HG02840 (cell line): Measurements from ENCODE around the gene PHF21A.

Source experiments
- ATAC-seq: cut with Tn5 transposase; IDR thresholded peaks from one replicate; pipeline ENCODE4 v1.9.1; 2021; ENCODE audit warnings: mild to moderate bottlenecking, moderate library complexity, moderate number of reproducible peaks; ENCODE audit not compliant: unreplicated experiment, low FRiP score

PHF21A gene

GRCh38 chr11:45939836-45940235 lies 181.4 kb downstream of the PHF21A start:
- no peak for ATAC-seq

- ATAC-seq: no peak
Observed at GRCh38 chr11:45937916-45938315, 183.3 kb downstream of the PHF21A start.

DNA sequence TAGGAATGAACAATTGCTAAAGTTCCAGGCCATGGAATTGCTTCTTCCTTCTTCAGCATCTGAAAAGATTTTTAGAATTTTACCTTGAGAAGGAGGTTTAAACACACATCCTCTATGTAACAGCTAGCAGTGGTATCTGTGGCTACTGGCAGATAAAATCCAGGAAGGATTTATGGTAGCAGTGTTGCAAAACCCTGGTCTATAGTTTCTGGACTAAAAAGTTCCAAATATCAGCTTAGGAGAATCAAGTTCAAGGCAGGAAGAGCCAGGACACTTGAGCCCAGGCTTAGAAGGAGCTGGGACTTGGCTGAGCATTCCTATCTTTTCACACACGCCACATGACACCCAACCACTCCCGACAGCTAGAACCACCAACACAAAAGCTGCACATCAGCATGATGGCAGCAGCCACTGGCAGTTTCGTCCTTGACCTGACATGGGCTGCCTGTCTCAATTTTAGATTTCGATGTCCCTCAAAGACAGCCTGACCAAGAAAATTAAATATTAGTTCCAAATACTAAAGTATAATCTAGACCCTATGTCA lies 184.7 kb downstream of the PHF21A start:
- no peak for ATAC-seq

GRCh38 chr11:45935349-45936064 lies 185.7 kb downstream of the PHF21A start:
- no peak for ATAC-seq

DNA sequence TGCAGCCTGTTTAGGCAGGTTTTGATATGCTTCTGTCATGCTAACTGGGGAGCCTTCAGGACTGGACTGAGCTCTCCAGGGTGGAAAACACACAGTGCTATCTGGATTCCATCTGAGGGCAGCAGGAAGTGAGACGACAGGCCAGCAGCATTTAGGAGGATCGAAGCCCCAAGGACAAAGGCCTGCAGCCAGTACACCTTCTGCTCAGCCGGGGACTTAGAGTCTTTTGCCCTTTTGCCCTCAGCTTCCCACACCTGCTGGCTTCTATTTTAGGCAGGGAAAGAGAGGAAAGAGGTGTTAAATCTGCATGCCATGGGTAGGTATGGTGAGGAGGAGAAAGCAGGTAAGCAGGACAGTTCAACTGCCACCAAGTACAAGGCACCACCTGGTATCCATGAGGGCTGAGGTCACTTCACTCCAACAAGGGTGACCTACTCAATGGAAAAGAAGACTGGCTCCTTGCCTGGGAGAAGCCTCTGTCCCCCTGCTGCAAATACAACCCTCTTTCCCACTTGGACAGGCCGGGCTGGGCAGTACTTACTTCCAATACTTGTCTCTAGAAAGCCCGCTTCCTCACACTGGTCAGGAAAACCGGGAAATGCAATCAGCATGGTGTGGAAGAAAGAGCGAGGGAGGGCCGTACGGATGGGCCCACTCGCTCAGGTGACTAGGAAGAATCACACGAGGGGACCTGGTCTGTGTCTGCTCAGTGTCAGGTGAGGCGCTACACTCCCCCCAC lies 186.5 kb downstream of the PHF21A start:
- ATAC-seq: no peak

GRCh38 chr11:45933846-45934579 lies 187.2 kb downstream of the PHF21A start:
- no peak for ATAC-seq

GRCh38 chr11:45933131-45933831 lies 188.0 kb downstream of the PHF21A start:
- ATAC-seq: no peak

- ATAC-seq: no peak
Observed at GRCh38 chr11:45932217-45932616, 189.0 kb downstream of the PHF21A start.

DNA sequence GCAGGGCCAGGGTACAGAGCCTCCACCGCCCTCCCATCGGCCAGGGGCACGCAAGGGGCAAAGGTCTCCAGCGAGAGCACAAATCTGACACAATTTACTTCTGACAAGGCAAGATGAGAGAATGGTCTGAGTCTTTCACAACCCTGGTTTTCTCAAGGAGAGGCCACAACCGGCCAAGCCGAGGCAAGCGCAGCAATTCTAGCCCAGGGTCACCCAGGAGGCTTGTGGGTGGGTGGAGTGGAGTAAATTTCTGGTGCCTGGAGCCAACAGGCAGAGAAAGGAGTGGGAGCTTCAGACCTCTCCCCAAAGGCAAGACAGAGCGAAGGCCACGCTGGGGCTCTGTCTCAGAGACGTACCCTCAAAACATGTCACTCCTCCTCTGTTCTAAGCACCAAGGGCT lies 189.5 kb downstream of the PHF21A start:
- no peak for ATAC-seq

GRCh38 chr11:45930951-45931570 lies 190.2 kb downstream of the PHF21A start:
- no peak for ATAC-seq

DNA sequence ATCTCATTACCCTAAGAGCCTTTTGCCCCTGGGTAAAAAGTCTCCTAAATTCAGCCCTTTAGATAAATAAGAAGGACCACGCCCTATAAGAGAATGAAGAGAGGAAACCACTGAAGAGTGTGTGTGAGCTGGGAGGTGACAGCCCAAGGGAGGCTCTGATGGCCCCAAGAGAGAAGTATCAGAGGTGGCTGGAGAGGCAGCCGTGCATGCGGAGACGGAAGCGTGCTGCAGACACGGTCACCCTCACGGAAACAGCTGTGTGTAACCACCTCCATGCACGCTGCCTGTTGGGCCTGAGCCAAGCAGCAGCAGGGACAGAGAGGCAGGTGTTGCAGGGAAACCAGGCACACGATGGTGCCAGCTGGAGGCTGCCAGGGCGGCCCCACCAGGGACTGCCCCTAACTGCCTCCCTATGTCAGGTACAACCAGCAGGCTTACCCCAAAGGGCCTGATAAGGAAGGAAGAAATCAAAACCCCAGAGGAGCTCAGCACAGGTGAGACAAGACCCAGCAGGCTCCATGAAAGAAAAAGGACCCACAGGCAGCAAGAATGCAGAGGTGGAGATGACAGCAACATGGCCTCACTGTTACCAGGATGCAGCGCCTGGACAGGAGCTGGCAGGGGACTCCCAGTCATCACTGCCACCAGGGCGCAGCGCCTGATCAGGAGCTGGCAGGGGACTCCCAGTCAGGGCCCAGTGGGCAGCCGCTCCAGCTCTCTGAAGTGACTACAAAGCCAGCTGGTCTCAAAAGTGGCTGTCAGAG lies 191.0 kb downstream of the PHF21A start:
- ATAC-seq: peak; percentile 93

- ATAC-seq: peak; percentile 15
Observed at GRCh38 chr11:45929486-45930030, 191.7 kb downstream of the PHF21A start.

DNA sequence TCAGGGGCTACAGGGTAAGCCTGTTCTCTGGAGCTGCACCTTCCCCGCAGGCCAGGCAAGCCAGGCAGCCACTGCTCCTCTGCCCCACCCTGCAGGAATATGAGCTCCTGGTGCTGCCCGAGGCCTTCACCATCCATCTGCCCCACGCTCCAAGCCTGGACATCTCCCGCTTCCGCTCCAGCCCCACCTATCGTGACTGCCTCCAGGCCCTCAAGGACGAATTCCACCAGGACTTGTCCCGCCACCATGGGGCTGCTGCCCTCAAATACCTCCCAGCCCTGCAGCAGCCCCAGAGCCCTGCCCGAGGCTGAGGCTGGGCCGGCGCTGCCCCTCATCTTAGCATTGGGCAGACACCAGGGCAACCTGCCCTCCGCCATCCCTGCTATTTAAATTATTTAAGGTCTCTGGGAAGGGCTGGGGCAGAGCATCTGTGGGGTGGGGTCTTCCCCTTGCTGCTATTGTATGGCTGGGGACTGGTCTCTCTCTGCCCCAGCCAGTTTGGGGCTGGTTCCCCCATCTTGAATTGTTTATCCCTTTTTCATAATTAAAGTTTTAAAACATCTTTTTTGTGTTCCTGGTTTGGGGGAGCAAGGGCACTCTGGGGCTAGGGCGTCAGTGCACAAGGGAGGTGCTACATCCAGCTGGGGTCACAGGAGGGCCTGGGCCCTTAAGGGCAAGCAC lies 192.6 kb downstream of the PHF21A start:
- no peak for ATAC-seq

GRCh38 chr11:45927684-45928413 lies 193.4 kb downstream of the PHF21A start:
- ATAC-seq: no peak

DNA sequence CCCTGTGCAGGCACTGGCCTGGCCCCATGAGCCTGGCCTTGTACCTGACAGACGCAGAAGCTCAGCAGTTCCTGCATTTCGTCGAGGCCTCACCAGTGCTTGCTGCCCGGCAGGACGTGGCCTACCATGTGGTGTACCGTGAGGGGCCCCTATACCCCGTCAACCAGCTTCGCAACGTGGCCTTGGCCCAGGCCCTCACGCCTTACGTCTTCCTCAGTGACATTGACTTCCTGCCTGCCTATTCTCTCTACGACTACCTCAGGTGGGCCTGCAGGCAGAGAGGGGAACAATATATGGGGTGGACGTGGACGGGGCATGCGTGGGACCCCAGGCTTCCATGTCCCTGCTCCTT lies 193.9 kb downstream of the PHF21A start:
- ATAC-seq: no peak

GRCh38 chr11:45926536-45927331 lies 194.5 kb downstream of the PHF21A start:
- no peak for ATAC-seq

DNA sequence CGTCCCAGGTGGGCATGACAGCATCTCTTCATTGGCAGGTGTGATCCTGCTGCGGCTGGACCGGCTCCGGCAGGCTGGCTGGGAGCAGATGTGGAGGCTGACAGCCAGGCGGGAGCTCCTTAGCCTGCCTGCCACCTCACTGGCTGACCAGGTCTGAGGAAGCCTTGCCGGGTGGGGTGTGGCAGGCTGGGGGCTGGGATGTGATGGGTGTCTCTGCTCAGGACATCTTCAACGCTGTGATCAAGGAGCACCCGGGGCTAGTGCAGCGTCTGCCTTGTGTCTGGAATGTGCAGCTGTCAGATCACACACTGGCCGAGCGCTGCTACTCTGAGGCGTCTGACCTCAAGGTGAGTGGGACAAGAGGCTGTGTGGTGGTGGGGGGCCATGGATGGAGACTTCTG lies 195.3 kb downstream of the PHF21A start:
- no peak for ATAC-seq
